Measurements from ENCODE around the gene CLDN10. TPM values are rescaled to one million over a fixed set of nuclear protein-coding genes. Genes with fewer than 3 reads are reported as not detected.

CLDN10 gene
- total RNA-seq, 1 donor from 2014 or later = 0.32 TPM

GRCh38 chr13:95570016-95570415, 17.5 kb downstream of the CLDN10 start:
- Histone ChIP-seq H3K27ac (ENCODE audit: low read depth, low read length) (no peak overlapping the region), H2AFZ (ENCODE audit: low read depth, low read length) (no peak overlapping the region), H3K4me1 (ENCODE audit: insufficient read depth, low read length) (no peaks in the 10 kb centered on the region), H4K20me1 (ENCODE audit: insufficient read depth, low read length) (no peaks in the 10 kb centered on the region), H3K4me3 (ENCODE audit: insufficient read depth, low read depth, low read length) (no peak overlapping the region), H3K27me3 (ENCODE audit: insufficient read depth, low read length) (no peaks in the 10 kb centered on the region), H3K36me3 (ENCODE audit: insufficient read depth, low read length) (peaks cover 2% of the 10 kb centered on the region), H3K9ac (ENCODE audit: low read length) (no peak overlapping the region), H3K79me2 (ENCODE audit: insufficient read depth, low read length) (no peaks in the 10 kb centered on the region), H3K9me3 (ENCODE audit: insufficient read depth, low read depth, low read length) (no peaks in the 10 kb centered on the region), H3K4me2 (ENCODE audit: low read length) (no peak overlapping the region)
- no peak for DNase-seq (ENCODE audit: low read depth)
- FAIRE-seq = no peak
- Mint-ChIP-seq H3K4me3 (ENCODE audit: unreplicated experiment) (no peak overlapping the region), H3K36me3 (ENCODE audit: low read depth, unreplicated experiment) (peaks cover 8% of the 10 kb centered on the region), H3K9me3 (ENCODE audit: unreplicated experiment) (peaks cover 6% of the 10 kb centered on the region), H3K27me3 (ENCODE audit: low read depth, unreplicated experiment) (no peaks in the 10 kb centered on the region), H3K27ac (ENCODE audit: unreplicated experiment) (no peak overlapping the region), H3K4me1 (ENCODE audit: low read depth, unreplicated experiment) (peaks cover 1% of the 10 kb centered on the region)
- no peak for TF ChIP-seq EZH2 (IDR thresholded peaks at IDR 0.05; ENCODE audit: insufficient read depth, low read length)
- TF ChIP-seq, protein P1, sequence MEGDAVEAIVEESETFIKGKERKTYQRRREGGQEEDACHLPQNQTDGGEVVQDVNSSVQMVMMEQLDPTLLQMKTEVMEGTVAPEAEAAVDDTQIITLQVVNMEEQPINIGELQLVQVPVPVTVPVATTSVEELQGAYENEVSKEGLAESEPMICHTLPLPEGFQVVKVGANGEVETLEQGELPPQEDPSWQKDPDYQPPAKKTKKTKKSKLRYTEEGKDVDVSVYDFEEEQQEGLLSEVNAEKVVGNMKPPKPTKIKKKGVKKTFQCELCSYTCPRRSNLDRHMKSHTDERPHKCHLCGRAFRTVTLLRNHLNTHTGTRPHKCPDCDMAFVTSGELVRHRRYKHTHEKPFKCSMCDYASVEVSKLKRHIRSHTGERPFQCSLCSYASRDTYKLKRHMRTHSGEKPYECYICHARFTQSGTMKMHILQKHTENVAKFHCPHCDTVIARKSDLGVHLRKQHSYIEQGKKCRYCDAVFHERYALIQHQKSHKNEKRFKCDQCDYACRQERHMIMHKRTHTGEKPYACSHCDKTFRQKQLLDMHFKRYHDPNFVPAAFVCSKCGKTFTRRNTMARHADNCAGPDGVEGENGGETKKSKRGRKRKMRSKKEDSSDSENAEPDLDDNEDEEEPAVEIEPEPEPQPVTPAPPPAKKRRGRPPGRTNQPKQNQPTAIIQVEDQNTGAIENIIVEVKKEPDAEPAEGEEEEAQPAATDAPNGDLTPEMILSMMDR (IDR thresholded peaks at IDR 0.05; ENCODE audit: insufficient read depth, low read depth, low read length) = no peak

GRCh38 chr13:95571941-95572340, 19.4 kb downstream of the CLDN10 start:
- FAIRE-seq = no peak
- Histone ChIP-seq H4K20me1 (ENCODE audit: insufficient read depth, low read length) (no peaks in the 10 kb centered on the region), H2AFZ (ENCODE audit: low read depth, low read length) (no peak overlapping the region), H3K27me3 (ENCODE audit: insufficient read depth, low read length) (no peaks in the 10 kb centered on the region), H3K4me2 (ENCODE audit: low read length) (no peak overlapping the region), H3K27ac (ENCODE audit: low read depth, low read length) (no peak overlapping the region), H3K79me2 (ENCODE audit: insufficient read depth, low read length) (no peaks in the 10 kb centered on the region), H3K9ac (ENCODE audit: low read length) (no peak overlapping the region), H3K36me3 (ENCODE audit: insufficient read depth, low read length) (peaks cover 2% of the 10 kb centered on the region), H3K9me3 (ENCODE audit: insufficient read depth, low read depth, low read length) (no peaks in the 10 kb centered on the region), H3K4me1 (ENCODE audit: insufficient read depth, low read length) (no peaks in the 10 kb centered on the region), H3K4me3 (ENCODE audit: insufficient read depth, low read depth, low read length) (no peak overlapping the region)
- H3K27ac Mint-ChIP-seq (ENCODE audit: unreplicated experiment) = no peak overlapping the region
- H3K36me3 Mint-ChIP-seq (ENCODE audit: low read depth, unreplicated experiment) = peaks cover 8% of the 10 kb centered on the region
- H3K4me3 Mint-ChIP-seq (ENCODE audit: unreplicated experiment) = no peak overlapping the region
- peaks cover 1% of the 10 kb centered on the region for H3K4me1 Mint-ChIP-seq (ENCODE audit: low read depth, unreplicated experiment)
- peaks cover 2% of the 10 kb centered on the region for H3K9me3 Mint-ChIP-seq (ENCODE audit: unreplicated experiment)
- TF ChIP-seq, protein P1 (IDR thresholded peaks at IDR 0.05; ENCODE audit: insufficient read depth, low read depth, low read length) = no peak
- no peak for TF ChIP-seq EZH2 (IDR thresholded peaks at IDR 0.05; ENCODE audit: insufficient read depth, low read length)
- no peak for DNase-seq (ENCODE audit: low read depth)
- H3K27me3 Mint-ChIP-seq (ENCODE audit: low read depth, unreplicated experiment) = no peaks in the 10 kb centered on the region

GRCh38 chr13:95573221-95573620, 20.7 kb downstream of the CLDN10 start:
- no peak overlapping the region for H3K9ac ChIP-seq (ENCODE audit: low read length)
- no peak for DNase-seq (ENCODE audit: low read depth)
- no peaks in the 10 kb centered on the region for H3K4me1 ChIP-seq (ENCODE audit: insufficient read depth, low read length)
- no peaks in the 10 kb centered on the region for H3K27me3 ChIP-seq (ENCODE audit: insufficient read depth, low read length)
- H3K79me2 ChIP-seq (ENCODE audit: insufficient read depth, low read length) = no peaks in the 10 kb centered on the region
- no peak overlapping the region for H2AFZ ChIP-seq (ENCODE audit: low read depth, low read length)
- H3K4me3 ChIP-seq (ENCODE audit: insufficient read depth, low read depth, low read length) = no peak overlapping the region
- TF ChIP-seq, protein P1 (IDR thresholded peaks at IDR 0.05; ENCODE audit: insufficient read depth, low read depth, low read length) = no peak
- TF ChIP-seq EZH2 (IDR thresholded peaks at IDR 0.05; ENCODE audit: insufficient read depth, low read length) = no peak
- Mint-ChIP-seq H3K9me3 (ENCODE audit: unreplicated experiment) (peaks cover 2% of the 10 kb centered on the region), H3K27me3 (ENCODE audit: low read depth, unreplicated experiment) (no peaks in the 10 kb centered on the region), H3K36me3 (ENCODE audit: low read depth, unreplicated experiment) (peaks cover 8% of the 10 kb centered on the region), H3K27ac (ENCODE audit: unreplicated experiment) (no peak overlapping the region), H3K4me1 (ENCODE audit: low read depth, unreplicated experiment) (peaks cover 1% of the 10 kb centered on the region), H3K4me3 (ENCODE audit: unreplicated experiment) (no peak overlapping the region)
- no peaks in the 10 kb centered on the region for H3K9me3 ChIP-seq (ENCODE audit: insufficient read depth, low read depth, low read length)
- H3K27ac ChIP-seq (ENCODE audit: low read depth, low read length) = no peak overlapping the region
- no peak for FAIRE-seq
- no peak overlapping the region for H3K4me2 ChIP-seq (ENCODE audit: low read length)
- peaks cover 8% of the 10 kb centered on the region for H3K36me3 ChIP-seq (ENCODE audit: insufficient read depth, low read length)
- H4K20me1 ChIP-seq (ENCODE audit: insufficient read depth, low read length) = no peaks in the 10 kb centered on the region

Data from astrocyte (in vitro differentiated cells and primary cell).